LHCN-M2 (cell line): ENCODE results near the gene MAPK9. TPM values are rescaled to one million over a fixed set of nuclear protein-coding genes. Genes with fewer than 3 reads are reported as not detected.

Experiments used
- DNase-seq: peaks from one replicate; pipeline ENCODE4 v3.0.0-alpha.2; 2012; ENCODE audit warnings: low read depth
- total RNA-seq: library from RNA; depleted of rRNA; stranded (reverse); fragments of >200 nt; gene quantifications from 2 replicates; pipeline ENCODE4 v1.2.3, GENCODE V29; 2014; rRNA removed

Gene MAPK9
- total RNA-seq, 1 experiment from 2014 or later = 33.8 TPM

- DNase-seq = no peak
Measured at GRCh38 chr5:180205916-180206315, 86.0 kb downstream of the MAPK9 start.

GRCh38 chr5:180204276-180204819, 87.5 kb downstream of the MAPK9 start:
- DNase-seq = no peak

- peak; percentile 20 for DNase-seq
Measured at GRCh38 chr5:180202939-180203573, 88.8 kb downstream of the MAPK9 start.

GRCh38 chr5:180201051-180201987, 90.6 kb downstream of the MAPK9 start:
- DNase-seq = peak; percentile 13

- DNase-seq = no peak
Measured at GRCh38 chr5:180199390-180199789, 92.5 kb downstream of the MAPK9 start.

GRCh38 chr5:180198208-180198607, 93.7 kb downstream of the MAPK9 start:
- no peak for DNase-seq

GRCh38 chr5:180197016-180197702, 94.7 kb downstream of the MAPK9 start:
- DNase-seq = no peak

GRCh38 chr5:180194410-180195345, 97.2 kb downstream of the MAPK9 start:
- DNase-seq = no peak

- DNase-seq = no peak
Measured at GRCh38 chr5:180193749-180194375, 98.0 kb downstream of the MAPK9 start.

- no peak for DNase-seq
Measured at GRCh38 chr5:180191716-180192115, 100.2 kb downstream of the MAPK9 start.

GRCh38 chr5:180187767-180188166, 104.1 kb downstream of the MAPK9 start:
- DNase-seq = no peak

Other genes starting within 250 kb of the MAPK9 start
- gene RNF130, start 220.3 kb downstream of the MAPK9 start, total RNA-seq = 28.1 and 30.0 TPM in 2 replicates
- not detected in 2 replicates for gene RASGEF1C, start 82.9 kb downstream of the MAPK9 start, total RNA-seq
- gene GFPT2, start 61.3 kb upstream of the MAPK9 start, total RNA-seq = 148 and 189 TPM in 2 replicates
- gene CNOT6, start 202.3 kb upstream of the MAPK9 start, total RNA-seq = 10.6 and 14.4 TPM in 2 replicates